ENCODE results near the gene ACTR3C.

GRCh38 chr7:150326657-150327268 is 3.4 kb upstream of the ACTR3C start:
- no peak for TF ChIP-seq LEF1 (IDR thresholded peaks at IDR 0.05; ENCODE audit: borderline replicate concordance)
- TF ChIP-seq SP1 (IDR thresholded peaks at IDR 0.05): no peak
- TF ChIP-seq TARDBP (IDR thresholded peaks at IDR 0.05): no peak
- TF ChIP-seq ZNF384 (IDR thresholded peaks at IDR 0.05): no peak
- TF ChIP-seq FOXK2 (IDR thresholded peaks at IDR 0.05): no peak
- no peak for TF ChIP-seq FOXM1 (IDR thresholded peaks at IDR 0.05; ENCODE audit: borderline replicate concordance)
- no peak for TF ChIP-seq BHLHE40 (IDR thresholded peaks at IDR 0.05; ENCODE audit: borderline replicate concordance)
- no peak for TF ChIP-seq HDGF (IDR thresholded peaks at IDR 0.05; ENCODE audit: borderline replicate concordance)
- TF ChIP-seq L3MBTL2 (conservative IDR thresholded peaks at IDR 0.05): no peak
- TF ChIP-seq ELF4 (IDR thresholded peaks at IDR 0.05): no peak
- TF ChIP-seq PKNOX1 (IDR thresholded peaks at IDR 0.05): no peak
- TF ChIP-seq FOXA1 (IDR thresholded peaks at IDR 0.05): no peak
